ENCODE measurements around the gene WDR70.

WDR70 gene

DNA sequence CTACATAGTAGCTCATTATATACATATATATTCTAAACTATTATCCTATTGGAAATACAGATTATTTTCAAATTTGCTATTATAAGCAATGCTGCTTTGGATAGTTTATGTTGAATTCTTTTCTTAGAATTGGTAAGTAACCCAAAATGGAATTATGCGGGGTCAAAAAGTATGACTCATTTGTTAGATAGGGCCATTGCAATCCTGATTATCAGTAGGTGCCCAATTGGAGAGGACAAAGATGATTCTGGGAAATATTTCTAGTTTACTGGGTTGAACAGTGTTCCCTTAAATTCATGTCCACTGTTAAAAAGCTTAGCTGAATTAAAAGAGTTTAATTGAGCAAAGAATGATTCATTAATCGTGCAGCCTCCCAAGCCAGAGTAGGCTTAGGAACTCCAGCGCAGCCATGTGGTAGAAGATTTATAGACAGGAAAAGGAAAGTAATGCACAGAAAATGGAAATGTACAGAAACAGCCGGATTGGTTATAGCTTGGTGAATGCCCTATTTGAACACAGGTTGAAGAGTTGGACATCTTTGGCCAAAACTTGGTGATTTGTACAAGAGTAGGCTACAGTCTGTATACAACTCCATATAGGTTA lies 379.0 kb downstream of the WDR70 start:
- H3K27ac ChIP-seq (ENCODE audit: low read length) = no peak overlapping the region
- no peaks in the 10 kb centered on the region for H3K27me3 ChIP-seq (ENCODE audit: control insufficient read depth in 1 of 2, insufficient read depth in 2 of 2, low read length in 2 of 2)
- no peaks in the 10 kb centered on the region for H3K4me1 ChIP-seq (ENCODE audit: control insufficient read depth, insufficient read depth, low read length)
- H3K9me3 ChIP-seq (ENCODE audit: control insufficient read depth in 2 of 2, low read length in 2 of 2) = peaks cover 4 to 5% of the 10 kb centered on the region in 2 donors
- no peak overlapping the region for H3K4me3 ChIP-seq (ENCODE audit: low read length in 2 of 2)
- H3K36me3 ChIP-seq (ENCODE audit: control insufficient read depth in 2 of 2, insufficient read depth in 2 of 2, low read length in 2 of 2) = peaks cover 0 to 4% of the 10 kb centered on the region in 2 donors
- H3K9ac ChIP-seq (ENCODE audit: low read length in 2 of 2) = no peak overlapping the region

DNA sequence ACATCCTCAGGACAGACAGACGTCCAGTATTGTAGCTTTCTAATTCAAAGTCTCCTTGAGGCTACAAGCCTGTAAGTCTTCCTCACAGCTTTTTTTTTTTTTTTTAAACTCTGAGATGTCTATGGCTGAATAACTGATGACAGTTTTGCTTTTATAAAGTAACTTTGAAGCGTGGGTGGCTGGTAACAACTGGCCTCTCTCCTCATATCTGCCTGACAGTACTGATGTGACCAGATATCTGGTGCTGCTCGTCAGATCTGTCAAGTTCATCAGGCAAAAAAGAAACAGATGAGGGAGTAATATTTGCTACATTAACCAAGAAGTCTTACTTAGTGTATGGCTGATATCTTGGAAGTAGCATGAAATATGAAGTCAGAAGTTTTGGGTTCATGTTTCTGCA lies 388.1 kb downstream of the WDR70 start:
- no peak overlapping the region for H3K9ac ChIP-seq (ENCODE audit: low read length in 2 of 2)
- H3K27me3 ChIP-seq (ENCODE audit: control insufficient read depth in 1 of 2, insufficient read depth in 2 of 2, low read length in 2 of 2) = no peaks in the 10 kb centered on the region
- peaks cover 15% of the 10 kb centered on the region for H3K4me1 ChIP-seq (ENCODE audit: control insufficient read depth, insufficient read depth, low read length)
- no peak overlapping the region for H3K27ac ChIP-seq (ENCODE audit: low read length)
- H3K36me3 ChIP-seq (ENCODE audit: control insufficient read depth in 2 of 2, insufficient read depth in 2 of 2, low read length in 2 of 2) = no peaks in the 10 kb centered on the region
- no peak overlapping the region for H3K4me3 ChIP-seq (ENCODE audit: low read length in 2 of 2)
- no peaks in the 10 kb centered on the region for H3K9me3 ChIP-seq (ENCODE audit: control insufficient read depth in 2 of 2, low read length in 2 of 2)

DNA sequence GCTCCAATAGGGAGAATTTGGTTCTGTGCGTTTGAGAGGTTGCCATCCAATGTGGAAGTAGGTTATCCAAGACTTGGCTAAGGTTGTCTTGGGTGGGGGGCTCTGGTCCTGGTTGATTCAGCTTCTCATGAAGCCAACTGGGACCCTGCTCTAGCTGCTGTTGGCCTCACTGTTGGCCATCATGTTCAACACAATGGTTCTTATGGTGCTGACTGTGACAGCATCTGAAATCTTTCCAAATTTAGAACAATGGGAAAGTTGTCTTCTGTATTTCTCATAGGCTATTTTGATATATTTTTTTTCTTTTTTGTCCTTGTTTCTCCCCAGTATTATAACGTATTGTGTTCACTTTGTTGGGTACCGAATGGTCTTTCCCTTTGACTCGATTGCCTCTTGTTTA lies 388.8 kb downstream of the WDR70 start:
- Histone ChIP-seq H3K36me3 (ENCODE audit: control insufficient read depth in 2 of 2, insufficient read depth in 2 of 2, low read length in 2 of 2) (no peaks in the 10 kb centered on the region), H3K4me1 (ENCODE audit: control insufficient read depth, insufficient read depth, low read length) (peaks cover 15% of the 10 kb centered on the region), H3K27me3 (ENCODE audit: control insufficient read depth in 1 of 2, insufficient read depth in 2 of 2, low read length in 2 of 2) (no peaks in the 10 kb centered on the region), H3K9me3 (ENCODE audit: control insufficient read depth in 2 of 2, low read length in 2 of 2) (no peaks in the 10 kb centered on the region), H3K27ac (ENCODE audit: low read length) (no peak overlapping the region), H3K9ac (ENCODE audit: low read length in 2 of 2) (no peak overlapping the region), H3K4me3 (ENCODE audit: low read length in 2 of 2) (no peak overlapping the region)

DNA sequence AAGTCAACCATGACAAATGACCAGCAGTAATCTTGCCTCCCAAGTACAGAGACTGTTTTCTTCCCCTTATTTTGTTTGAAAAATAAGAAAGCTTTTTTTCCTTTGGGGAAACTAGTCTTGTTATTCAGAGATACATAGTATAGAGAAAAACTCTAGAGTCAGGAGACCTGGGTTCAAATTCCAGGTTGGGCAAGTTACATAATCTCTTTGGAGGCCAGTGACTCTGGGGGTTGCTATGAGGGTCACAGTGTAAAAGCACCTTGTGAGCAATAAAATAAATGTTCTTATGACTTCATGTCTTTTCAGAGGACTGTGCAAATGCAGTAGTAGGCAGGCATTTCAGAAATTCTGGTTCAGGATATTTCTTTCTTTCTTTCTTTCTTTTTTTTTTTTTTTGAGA lies 389.3 kb downstream of the WDR70 start:
- Histone ChIP-seq H3K4me3 (ENCODE audit: low read length in 2 of 2) (no peak overlapping the region), H3K9ac (ENCODE audit: low read length in 2 of 2) (no peak overlapping the region), H3K27ac (ENCODE audit: low read length) (no peak overlapping the region), H3K4me1 (ENCODE audit: control insufficient read depth, insufficient read depth, low read length) (peaks cover 15% of the 10 kb centered on the region), H3K36me3 (ENCODE audit: control insufficient read depth in 2 of 2, insufficient read depth in 2 of 2, low read length in 2 of 2) (no peaks in the 10 kb centered on the region), H3K27me3 (ENCODE audit: control insufficient read depth in 1 of 2, insufficient read depth in 2 of 2, low read length in 2 of 2) (no peaks in the 10 kb centered on the region), H3K9me3 (ENCODE audit: control insufficient read depth in 2 of 2, low read length in 2 of 2) (no peaks in the 10 kb centered on the region)

DNA sequence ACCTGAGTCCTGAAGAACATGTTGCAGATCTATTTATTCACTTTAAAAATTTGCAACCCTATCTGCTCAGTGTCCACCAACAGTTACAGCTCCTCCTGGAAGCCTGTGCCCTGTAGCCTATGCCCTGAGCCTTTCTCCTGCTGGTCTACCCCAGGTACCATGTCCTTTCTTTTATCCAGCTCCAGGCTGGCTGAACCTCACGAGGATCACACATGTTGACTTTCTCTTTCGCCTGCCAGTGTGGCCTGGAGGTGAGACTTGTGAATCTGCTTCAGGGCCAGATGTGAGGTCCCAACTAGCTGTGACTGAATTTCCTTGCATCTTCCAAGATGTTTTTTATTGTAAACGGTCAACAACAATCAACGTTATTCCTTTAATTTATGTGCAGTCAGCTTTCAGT lies 390.0 kb downstream of the WDR70 start:
- H3K27ac ChIP-seq (ENCODE audit: low read length) = no peak overlapping the region
- peaks cover 0 to 2% of the 10 kb centered on the region in 2 donors for H3K9me3 ChIP-seq (ENCODE audit: control insufficient read depth in 2 of 2, low read length in 2 of 2)
- no peaks in the 10 kb centered on the region for H3K27me3 ChIP-seq (ENCODE audit: control insufficient read depth in 1 of 2, insufficient read depth in 2 of 2, low read length in 2 of 2)
- H3K36me3 ChIP-seq (ENCODE audit: control insufficient read depth in 2 of 2, insufficient read depth in 2 of 2, low read length in 2 of 2) = no peaks in the 10 kb centered on the region
- no peak overlapping the region for H3K4me3 ChIP-seq (ENCODE audit: low read length in 2 of 2)
- H3K9ac ChIP-seq (ENCODE audit: low read length in 2 of 2) = no peak overlapping the region
- H3K4me1 ChIP-seq (ENCODE audit: control insufficient read depth, insufficient read depth, low read length) = peaks cover 15% of the 10 kb centered on the region

DNA sequence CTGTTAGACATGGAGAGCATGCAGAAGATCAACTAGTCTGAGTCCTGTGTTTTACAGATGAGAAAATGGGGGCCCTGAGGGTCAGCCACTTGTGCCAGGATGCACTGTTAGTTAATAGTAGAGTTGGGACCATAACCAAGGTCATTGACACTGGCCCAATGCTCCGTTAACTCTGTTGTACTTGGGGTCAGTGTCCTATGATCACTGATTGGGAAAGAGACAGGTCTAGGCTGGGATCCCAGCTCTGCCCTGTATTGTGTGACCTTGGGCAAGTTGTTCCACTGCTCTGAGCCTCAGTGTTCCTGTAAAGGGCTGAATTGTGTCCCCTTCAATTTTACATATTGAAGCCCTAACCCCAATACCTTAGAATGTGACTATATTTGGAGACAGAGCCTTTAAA lies 390.7 kb downstream of the WDR70 start:
- H3K27me3 ChIP-seq (ENCODE audit: control insufficient read depth in 1 of 2, insufficient read depth in 2 of 2, low read length in 2 of 2) = no peaks in the 10 kb centered on the region
- no peaks in the 10 kb centered on the region for H3K36me3 ChIP-seq (ENCODE audit: control insufficient read depth in 2 of 2, insufficient read depth in 2 of 2, low read length in 2 of 2)
- H3K4me1 ChIP-seq (ENCODE audit: control insufficient read depth, insufficient read depth, low read length) = peaks cover 15% of the 10 kb centered on the region
- H3K9ac ChIP-seq (ENCODE audit: low read length in 2 of 2) = no peak overlapping the region
- no peak overlapping the region for H3K27ac ChIP-seq (ENCODE audit: low read length)
- peaks cover 0 to 2% of the 10 kb centered on the region in 2 donors for H3K9me3 ChIP-seq (ENCODE audit: control insufficient read depth in 2 of 2, low read length in 2 of 2)
- no peak overlapping the region for H3K4me3 ChIP-seq (ENCODE audit: low read length in 2 of 2)

DNA sequence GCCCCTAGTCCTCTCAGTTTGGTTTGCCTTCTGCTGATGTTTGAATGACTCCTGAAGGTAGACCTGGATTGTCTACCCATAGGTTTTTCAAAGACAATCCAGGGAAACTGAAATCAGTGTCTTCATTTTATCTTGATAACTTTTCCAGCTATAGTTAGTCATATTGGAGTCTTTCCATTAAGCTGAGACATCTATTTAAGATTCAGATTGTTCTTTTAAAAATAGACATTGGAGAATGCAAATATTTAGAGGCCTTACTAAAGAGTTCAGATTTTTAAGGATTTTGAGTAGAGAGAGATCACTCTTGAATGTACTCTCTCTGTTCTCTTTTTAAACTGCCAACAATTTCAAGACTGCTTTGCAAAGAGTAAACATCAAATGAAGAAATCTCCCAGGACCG lies 391.7 kb downstream of the WDR70 start:
- peaks cover 0 to 2% of the 10 kb centered on the region in 2 donors for H3K9me3 ChIP-seq (ENCODE audit: control insufficient read depth in 2 of 2, low read length in 2 of 2)
- H3K9ac ChIP-seq (ENCODE audit: low read length in 2 of 2) = no peak overlapping the region
- no peaks in the 10 kb centered on the region for H3K27me3 ChIP-seq (ENCODE audit: control insufficient read depth in 1 of 2, insufficient read depth in 2 of 2, low read length in 2 of 2)
- no peak overlapping the region for H3K4me3 ChIP-seq (ENCODE audit: low read length in 2 of 2)
- no peaks in the 10 kb centered on the region for H3K36me3 ChIP-seq (ENCODE audit: control insufficient read depth in 2 of 2, insufficient read depth in 2 of 2, low read length in 2 of 2)
- H3K27ac ChIP-seq (ENCODE audit: low read length) = no peak overlapping the region
- H3K4me1 ChIP-seq (ENCODE audit: control insufficient read depth, insufficient read depth, low read length) = peaks cover 16% of the 10 kb centered on the region

DNA sequence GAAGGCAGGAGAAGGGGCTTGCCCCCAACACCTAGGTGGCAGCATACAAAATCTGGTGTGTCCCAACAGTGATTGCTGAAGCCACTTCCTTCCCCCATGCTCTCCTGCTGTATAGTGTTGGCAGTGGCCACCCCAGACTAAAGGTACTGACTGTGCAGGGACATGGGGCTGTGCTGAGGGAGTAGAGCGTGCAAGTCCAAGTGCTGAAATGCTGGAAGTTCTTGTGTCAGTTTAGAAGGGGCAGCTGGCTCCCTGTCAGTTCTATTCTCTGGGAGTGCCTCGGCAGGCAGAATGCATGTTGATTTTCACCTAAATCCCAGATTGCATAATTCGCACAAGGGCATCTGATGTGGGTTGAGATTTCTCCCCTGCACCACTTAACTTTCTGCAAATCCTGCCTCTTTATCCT lies 392.1 kb downstream of the WDR70 start:
- no peaks in the 10 kb centered on the region for H3K27me3 ChIP-seq (ENCODE audit: control insufficient read depth in 1 of 2, insufficient read depth in 2 of 2, low read length in 2 of 2)
- H3K36me3 ChIP-seq (ENCODE audit: control insufficient read depth in 2 of 2, insufficient read depth in 2 of 2, low read length in 2 of 2) = no peaks in the 10 kb centered on the region
- H3K4me3 ChIP-seq (ENCODE audit: low read length in 2 of 2) = no peak overlapping the region
- peaks cover 0 to 2% of the 10 kb centered on the region in 2 donors for H3K9me3 ChIP-seq (ENCODE audit: control insufficient read depth in 2 of 2, low read length in 2 of 2)
- H3K27ac ChIP-seq (ENCODE audit: low read length) = no peak overlapping the region
- H3K4me1 ChIP-seq (ENCODE audit: control insufficient read depth, insufficient read depth, low read length) = peaks cover 19% of the 10 kb centered on the region
- H3K9ac ChIP-seq (ENCODE audit: low read length in 2 of 2) = no peak overlapping the region

DNA sequence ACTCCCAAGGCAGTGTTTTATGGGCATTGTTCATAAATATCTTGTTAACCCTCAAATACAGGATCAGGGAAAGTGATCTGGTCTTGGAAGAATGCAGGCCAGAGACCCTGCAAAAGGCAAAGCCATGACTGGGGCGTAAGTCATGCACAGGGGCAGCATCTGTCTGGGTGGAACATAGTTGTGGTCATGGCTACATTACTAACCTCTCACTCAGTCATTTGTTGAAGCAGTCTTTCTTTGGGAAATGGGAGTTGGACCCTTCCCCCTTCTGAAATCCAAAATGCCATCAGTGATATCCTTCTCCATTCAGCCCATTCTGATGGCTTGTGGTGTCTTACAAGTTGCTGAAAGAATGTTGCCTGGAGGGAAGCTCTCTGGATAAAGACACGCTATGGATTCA lies 392.6 kb downstream of the WDR70 start:
- Histone ChIP-seq H3K27me3 (ENCODE audit: control insufficient read depth in 1 of 2, insufficient read depth in 2 of 2, low read length in 2 of 2) (no peaks in the 10 kb centered on the region), H3K4me1 (ENCODE audit: control insufficient read depth, insufficient read depth, low read length) (peaks cover 22% of the 10 kb centered on the region), H3K9ac (ENCODE audit: low read length in 2 of 2) (no peak overlapping the region), H3K4me3 (ENCODE audit: low read length in 2 of 2) (no peak overlapping the region), H3K9me3 (ENCODE audit: control insufficient read depth in 2 of 2, low read length in 2 of 2) (peaks cover 0 to 2% of the 10 kb centered on the region in 2 donors), H3K27ac (ENCODE audit: low read length) (no peak overlapping the region), H3K36me3 (ENCODE audit: control insufficient read depth in 2 of 2, insufficient read depth in 2 of 2, low read length in 2 of 2) (no peaks in the 10 kb centered on the region)

DNA sequence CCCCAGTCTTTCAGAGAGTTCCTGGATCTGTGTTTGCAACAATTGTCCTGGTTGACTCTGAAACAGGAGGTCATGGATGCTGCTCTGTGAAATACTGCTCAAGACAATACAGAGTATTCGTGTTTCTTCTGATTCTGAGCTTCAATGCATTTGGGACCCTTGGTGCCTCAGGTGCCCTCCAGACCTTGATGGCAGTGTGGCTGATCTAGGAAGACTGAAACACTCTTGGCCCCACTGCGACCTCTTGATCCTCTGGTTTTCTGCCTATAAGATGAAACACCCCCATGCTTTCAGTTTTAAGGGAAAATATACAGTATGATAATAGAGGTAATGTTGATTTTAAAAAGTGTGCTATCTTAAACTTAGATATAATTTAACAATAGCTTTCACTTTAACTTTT lies 393.1 kb downstream of the WDR70 start:
- Histone ChIP-seq H3K27ac (ENCODE audit: low read length) (no peak overlapping the region), H3K9ac (ENCODE audit: low read length in 2 of 2) (no peak overlapping the region), H3K9me3 (ENCODE audit: control insufficient read depth in 2 of 2, low read length in 2 of 2) (peaks cover 0 to 2% of the 10 kb centered on the region in 2 donors), H3K27me3 (ENCODE audit: control insufficient read depth in 1 of 2, insufficient read depth in 2 of 2, low read length in 2 of 2) (no peaks in the 10 kb centered on the region), H3K4me3 (ENCODE audit: low read length in 2 of 2) (no peak overlapping the region), H3K36me3 (ENCODE audit: control insufficient read depth in 2 of 2, insufficient read depth in 2 of 2, low read length in 2 of 2) (no peaks in the 10 kb centered on the region), H3K4me1 (ENCODE audit: control insufficient read depth, insufficient read depth, low read length) (peaks cover 25% of the 10 kb centered on the region)

DNA sequence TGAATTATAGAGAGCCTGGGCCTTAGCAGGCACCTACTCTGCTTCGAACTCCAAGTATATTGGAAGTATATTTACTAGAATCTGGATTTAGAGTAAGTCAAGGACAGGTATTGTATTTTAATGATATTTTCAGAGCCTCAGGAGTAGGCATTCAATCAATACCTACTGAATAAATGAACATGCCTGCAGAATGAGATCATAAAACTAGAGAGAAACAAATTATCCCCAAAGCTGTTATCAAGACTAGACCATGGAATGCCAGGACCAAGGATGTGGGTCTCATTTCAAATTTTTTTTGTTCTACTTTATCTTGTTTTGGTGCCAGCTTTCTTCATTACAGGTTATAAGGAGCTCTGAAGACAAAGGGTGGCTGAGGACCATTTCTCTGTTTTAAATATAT lies 394.7 kb downstream of the WDR70 start:
- no peak overlapping the region for H3K4me3 ChIP-seq (ENCODE audit: low read length in 2 of 2)
- no peak overlapping the region for H3K27ac ChIP-seq (ENCODE audit: low read length)
- H3K36me3 ChIP-seq (ENCODE audit: control insufficient read depth in 2 of 2, insufficient read depth in 2 of 2, low read length in 2 of 2) = no peaks in the 10 kb centered on the region
- H3K27me3 ChIP-seq (ENCODE audit: control insufficient read depth in 1 of 2, insufficient read depth in 2 of 2, low read length in 2 of 2) = no peaks in the 10 kb centered on the region
- no peak overlapping the region for H3K9ac ChIP-seq (ENCODE audit: low read length in 2 of 2)
- H3K9me3 ChIP-seq (ENCODE audit: control insufficient read depth in 2 of 2, low read length in 2 of 2) = peaks cover 0 to 2% of the 10 kb centered on the region in 2 donors
- H3K4me1 ChIP-seq (ENCODE audit: control insufficient read depth, insufficient read depth, low read length) = peaks cover 29% of the 10 kb centered on the region
